A673 (cell line): ENCODE results near the gene SAP30BP. TPM values are rescaled to one million over a fixed set of nuclear protein-coding genes. Genes with fewer than 3 reads are reported as not detected.

Source experiments
- BruUV-seq: library from RNA; stranded (reverse); fragments of 400-500 nt; replicated peaks from 2 replicates; lab custom pipeline; 2021; lab: Mats Ljungman, UMichigan
- CTCF ChIA-PET: fragments of 300-600 bp; sonication (Branson Sonifier 250); formaldehyde crosslinking; loops from one replicate; lab custom pipeline; 2022; ENCODE audit warnings: antibody characterized with exemption; lab: Charles Lee
- POLR2A ChIA-PET: fragments of 300-600 bp; sonication (Branson Sonifier 250); formaldehyde crosslinking; loops from one replicate; lab custom pipeline; 2022; ENCODE audit warnings: antibody characterized with exemption; ENCODE audit not compliant: low non-redundant PET; lab: Charles Lee
- DNase-seq: peaks from one replicate; pipeline ENCODE4 v3.0.0-alpha.2; 2015; ENCODE audit warnings: low spot score
- H3K27ac ChIP-seq: fragments of 200-600 bp; sonication (generic); 2 replicates; pipeline ENCODE4 v1.5.1; 2016; ENCODE audit warnings: mixed run types, low read depth, mild to moderate bottlenecking, mixed read lengths, antibody characterized with exemption, low read length; ENCODE audit not compliant: poor library complexity, severe bottlenecking
- H3K27me3 ChIP-seq: fragments of 200-600 bp; sonication (generic); replicated peaks from 2 replicates; pipeline ENCODE4 v1.6.1; 2017; ENCODE audit warnings: mixed run types, low read depth, mild to moderate bottlenecking, mixed read lengths, antibody characterized with exemption, low read length; ENCODE audit not compliant: insufficient read depth, poor library complexity
- H3K36me3 ChIP-seq: fragments of 200-600 bp; sonication (generic); 2 replicates; pipeline ENCODE4 v1.6.1; 2016; ENCODE audit warnings: mixed run types, mild to moderate bottlenecking, mixed read lengths, antibody characterized with exemption, low read length; ENCODE audit not compliant: insufficient read depth, poor library complexity, severe bottlenecking
- H3K4me1 ChIP-seq: fragments of 200-600 bp; sonication (generic); 2 replicates; pipeline ENCODE4 v1.6.1; 2017; ENCODE audit warnings: mixed run types, mild to moderate bottlenecking, mixed read lengths, antibody characterized with exemption, low read length; ENCODE audit not compliant: insufficient read depth, poor library complexity, severe bottlenecking
- H3K4me3 ChIP-seq: fragments of 200-600 bp; sonication (generic); 2 replicates; pipeline ENCODE4 v1.5.1; 2016; ENCODE audit warnings: low read depth, mixed run types, mild to moderate bottlenecking, mixed read lengths, low read length; ENCODE audit not compliant: poor library complexity, severe bottlenecking
- H3K9me3 ChIP-seq: fragments of 200-600 bp; sonication (generic); 2 replicates; pipeline ENCODE4 v1.6.1; 2016; ENCODE audit warnings: mixed run types, low read depth, mild to moderate bottlenecking, mixed read lengths, antibody characterized with exemption, low read length; ENCODE audit not compliant: poor library complexity, severe bottlenecking
- CTCF ChIP-seq: fragments of 300-800, 200-600 bp; sonication (generic); conservative IDR thresholded peaks from 2 replicates; pipeline ENCODE4 v1.5.1; 2017; ENCODE audit warnings: low read depth, mild to moderate bottlenecking, antibody characterized with exemption, low read length, moderate library complexity, mixed read lengths
- EZH2 ChIP-seq: fragments of 200-600 bp; sonication (generic); IDR thresholded peaks from 2 replicates; pipeline ENCODE4 v1.6.1; 2017; ENCODE audit warnings: borderline replicate concordance, low read depth, mild to moderate bottlenecking, mixed read lengths, antibody characterized with exemption, low read length; ENCODE audit not compliant: poor library complexity, severe bottlenecking
- intact Hi-C: fragments of 100-400 bp; cut with micrococcal nuclease; formaldehyde crosslinking; loops from one replicate; pipeline ENCODE4 v1.10.0; 2022; ENCODE audit not compliant: unreplicated experiment
- total RNA-seq: library from RNA; stranded (reverse); gene quantifications from 2 replicates; pipeline ENCODE4 v1.2.3, GENCODE V29; 2021

Gene SAP30BP
- total RNA-seq, 1 experiment from 2014 or later = 98.1 TPM

GRCh38 chr17:75654176-75654575, 13.0 kb upstream of the SAP30BP start:
- TF ChIP-seq EZH2 = no peak
- TF ChIP-seq CTCF = 0 out of 2 replicates have a peak, but pooled peaks have one; percentile 14
- POLR2A ChIA-PET = interaction anchor here (0.7 kb wide), 1 partner anchor 35 kb away, joined by 3 read pairs; no protein-coding TSS in a partner anchor
- no TSS peak for BruUV-seq
- Histone ChIP-seq H3K4me1 (no peaks in the 10 kb centered on the region), H3K36me3 (peaks cover 4% of the 10 kb centered on the region), H3K27me3 (no peaks in the 10 kb centered on the region), H3K9me3 (no peaks in the 10 kb centered on the region), H3K4me3 (no peak overlapping the region), H3K27ac (no peak overlapping the region)
- intact Hi-C loops = no loop called here
- DNase-seq = no peak
- CTCF ChIA-PET = interaction anchor here (0.6 to 2.8 kb wide), 2 partner anchors 21 to 203 kb away, joined by 3 to 21 read pairs; partner anchors contain the start of gene SMIM5

DNA sequence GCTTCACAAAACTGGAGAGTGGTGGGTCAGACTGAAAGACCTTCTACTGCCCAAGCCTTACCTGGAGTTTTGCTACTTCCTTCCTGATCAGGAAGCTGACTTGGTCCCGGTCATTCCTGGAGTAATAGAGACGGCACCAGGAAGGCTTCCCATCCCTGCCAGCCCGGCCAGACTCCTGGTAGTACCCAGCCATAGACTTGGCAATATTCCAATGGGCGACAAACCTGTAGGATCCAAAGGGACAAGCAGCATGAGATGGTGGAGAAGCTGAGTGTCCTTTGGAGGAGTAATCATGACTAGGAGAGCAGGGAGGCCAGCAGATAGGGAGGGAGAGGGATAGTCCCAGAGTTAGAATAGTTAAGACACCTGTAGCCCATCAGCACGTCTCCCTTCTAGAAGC, 8.9 kb upstream of the SAP30BP start:
- POLR2A ChIA-PET = no interaction called here
- H3K36me3 ChIP-seq = no peaks in the 10 kb centered on the region
- no peaks in the 10 kb centered on the region for H3K9me3 ChIP-seq
- H3K27me3 ChIP-seq = no peaks in the 10 kb centered on the region
- CTCF ChIA-PET = no interaction called here
- H3K4me1 ChIP-seq = no peaks in the 10 kb centered on the region
- no TSS peak for BruUV-seq
- TF ChIP-seq EZH2 (no peak), CTCF (no peak)
- H3K4me3 ChIP-seq = no peak overlapping the region
- no peak for DNase-seq
- intact Hi-C loops = no loop called here
- no peak overlapping the region for H3K27ac ChIP-seq

DNA sequence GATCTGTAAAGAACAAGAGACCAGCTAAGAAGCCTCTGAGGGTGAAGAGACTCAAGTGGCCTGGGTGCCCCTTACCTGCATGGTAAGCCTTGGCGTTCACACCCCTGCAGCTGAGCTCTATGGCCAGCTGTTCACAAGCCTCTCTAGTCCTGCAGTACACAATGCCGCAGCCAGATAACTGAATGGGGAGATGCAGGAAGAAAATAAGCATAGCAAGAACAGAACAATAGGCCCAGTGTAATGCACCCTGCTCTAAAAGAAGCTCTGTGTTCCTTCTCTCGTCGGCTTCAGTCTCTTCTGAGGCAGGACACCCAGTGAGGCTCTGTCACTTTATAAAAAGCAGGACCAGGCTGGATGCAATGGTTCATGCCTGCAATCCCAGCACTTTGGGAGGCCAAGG, 5.6 kb upstream of the SAP30BP start:
- Histone ChIP-seq H3K27ac (no peak overlapping the region), H3K36me3 (no peaks in the 10 kb centered on the region), H3K4me3 (no peak overlapping the region), H3K9me3 (no peaks in the 10 kb centered on the region), H3K27me3 (no peaks in the 10 kb centered on the region), H3K4me1 (peaks cover 6% of the 10 kb centered on the region)
- BruUV-seq = no TSS peak
- CTCF ChIA-PET = no interaction called here
- intact Hi-C loops = no loop called here
- TF ChIP-seq EZH2 (no peak), CTCF (no peak)
- POLR2A ChIA-PET = no interaction called here
- DNase-seq = no peak
